H1 (cell line): ENCODE data around the gene EFHD1. TPM values are rescaled to one million over a fixed set of nuclear protein-coding genes. Genes with fewer than 3 reads are reported as not detected.

Experiments used
- BRCA1 ChIP-seq: IDR thresholded peaks from 2 replicates; pipeline ENCODE4 v1.6.1; 2012; ENCODE audit warnings: low read depth, low read length, improper control_type of control experiment
- GTF2F1 ChIP-seq: IDR thresholded peaks from 2 replicates; pipeline ENCODE4 v1.6.1; 2012; ENCODE audit warnings: low read depth, low read length, improper control_type of control experiment, borderline replicate concordance
- RNF2 ChIP-seq: fragments of 200-900, 300-1000 bp; sonication (generic); IDR thresholded peaks from 2 replicates; pipeline ENCODE4 v1.7.1; 2016; ENCODE audit warnings: borderline replicate concordance, low read depth, mild to moderate bottlenecking, antibody characterized with exemption, low read length; ENCODE audit not compliant: poor library complexity, severe bottlenecking; ENCODE audit errors: missing control alignments
- TBP ChIP-seq: IDR thresholded peaks from 2 replicates; pipeline ENCODE4 v1.6.1; 2011; ENCODE audit warnings: low read depth, low read length, improper control_type of control experiment
- TEAD4 ChIP-seq: IDR thresholded peaks from 2 replicates; pipeline ENCODE4 v1.6.1; 2012; ENCODE audit warnings: low read depth, low read length, inconsistent platforms, mixed read lengths
- ZNF274 ChIP-seq: IDR thresholded peaks from 2 replicates; pipeline ENCODE4 v1.7.0; 2012; ENCODE audit warnings: low read length, borderline replicate concordance; ENCODE audit errors: extremely low read depth
- polyA plus RNA-seq, 7 experiments: library from polyadenylated mRNA; depleted of rRNA in 3 of 7; stranded (reverse) in 5 of 7; unstranded in 2 of 7; fragments of >200 nt in 5 of 7; fragments of 200-250 nt in 2 of 7; gene quantifications; 1 replicate in 5 of 7; 2 replicates in 1 of 7; 4 replicates in 1 of 7; pipeline versions ENCODE4 v1.2.1 to v1.2.3, GENCODE V29; 2011 to 2013; ENCODE audit warnings: missing spikeins in 2 of 7, mixed read lengths in 2 of 7
- total RNA-seq: library from RNA; stranded (reverse); fragmentation: NEBNext Ultra II Directional; extraction: Animal tissue kit (Norgen Biotek cat#: 25700); gene quantifications from 2 replicates; pipeline ENCODE4 v1.2.1, GENCODE V29; 2021

The EFHD1 gene
- total and polyA plus RNA-seq, 2 of the 8 experiments (the other 6 are each of a cell fraction or from before 2014, with no cell fraction given): 3.4 to 4.5 TPM

DNA sequence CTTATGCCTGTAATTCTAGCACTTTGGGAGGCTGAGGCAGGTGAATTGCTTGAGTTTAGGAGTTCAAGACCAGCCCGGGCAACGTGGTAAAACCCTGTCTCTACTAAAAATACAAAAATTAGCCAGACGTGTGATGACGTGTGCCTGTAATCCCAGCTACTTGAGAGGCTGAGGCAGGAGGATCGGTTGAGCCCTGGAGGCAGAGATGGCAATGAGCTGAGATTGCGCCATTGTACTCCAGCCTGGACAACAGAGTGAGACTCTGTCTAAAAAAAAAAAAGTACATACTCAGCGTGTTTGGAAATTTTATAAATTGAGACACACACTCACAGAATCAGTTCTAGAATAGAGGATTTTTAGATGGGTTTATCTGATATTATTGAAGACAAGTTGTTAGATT, 46.6 kb downstream of the EFHD1 start (continued):
- TF ChIP-seq GTF2F1: no peak
- TF ChIP-seq BRCA1: no peak
- no peak for TF ChIP-seq RNF2
- TF ChIP-seq TBP: no peak
- TF ChIP-seq TEAD4: no peak
- TF ChIP-seq ZNF274: no peak
